Retinal pigment epithelial cell (primary cell): ENCODE results near the gene FAM149A.

ENCODE experiments used
- DNase-seq: peaks from one replicate; pipeline ENCODE4 v3.0.0-alpha.2; 2010; ENCODE audit warnings: low read depth
- H3K4me3 ChIP-seq: 2 replicates; pipeline ENCODE4 v1.5.1; 2011; ENCODE audit warnings: mild to moderate bottlenecking, low read length, control low read depth, moderate library complexity
- TF ChIP-seq, protein P1 (sequence below): conservative IDR thresholded peaks from 2 replicates; pipeline ENCODE4 v1.5.1; 2011; ENCODE audit warnings: low read depth, low read length, control low read depth, inconsistent platforms

The FAM149A gene

DNA sequence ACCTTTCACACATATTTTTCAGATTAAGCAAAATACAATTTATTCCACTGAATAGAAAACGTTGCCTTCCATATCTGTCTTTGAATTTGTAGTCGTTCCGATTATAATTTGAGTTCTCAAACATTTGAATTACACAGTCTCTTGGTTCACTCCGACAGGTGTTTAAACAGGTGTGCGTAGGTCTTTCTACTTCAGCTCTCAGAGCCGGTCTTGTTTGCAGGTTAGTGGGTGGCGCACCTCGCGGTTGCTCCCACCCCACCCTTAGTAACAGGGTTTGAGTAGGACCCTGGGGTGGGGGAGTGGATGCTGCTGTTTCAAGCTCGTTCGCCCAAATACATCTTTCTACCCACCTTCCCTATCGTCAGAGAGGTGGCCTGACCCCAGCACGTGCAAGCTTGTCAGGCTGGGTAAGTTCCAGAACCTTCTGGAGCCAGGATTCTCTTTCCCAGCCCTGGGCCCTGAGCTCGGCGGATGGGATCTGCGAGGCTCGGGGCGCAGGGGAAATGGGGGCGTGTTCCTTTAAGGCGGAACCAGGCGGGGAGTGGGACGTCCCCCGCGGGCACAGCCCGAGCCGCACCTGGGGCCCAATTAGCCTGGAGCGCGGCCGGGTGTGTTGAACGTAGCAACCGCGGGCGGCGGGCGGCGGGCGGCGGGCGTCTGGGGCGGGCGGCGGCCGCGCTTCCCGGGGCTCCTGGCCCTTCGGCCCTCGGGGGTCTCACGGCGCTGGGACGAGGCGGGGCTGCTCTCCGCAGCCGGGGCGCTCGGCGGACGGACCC is at the start of gene FAM149A:
TSS of gene FAM149A (plus strand) at position 591 of the 776 bp plus-strand sequence.
- TF ChIP-seq, protein P1, sequence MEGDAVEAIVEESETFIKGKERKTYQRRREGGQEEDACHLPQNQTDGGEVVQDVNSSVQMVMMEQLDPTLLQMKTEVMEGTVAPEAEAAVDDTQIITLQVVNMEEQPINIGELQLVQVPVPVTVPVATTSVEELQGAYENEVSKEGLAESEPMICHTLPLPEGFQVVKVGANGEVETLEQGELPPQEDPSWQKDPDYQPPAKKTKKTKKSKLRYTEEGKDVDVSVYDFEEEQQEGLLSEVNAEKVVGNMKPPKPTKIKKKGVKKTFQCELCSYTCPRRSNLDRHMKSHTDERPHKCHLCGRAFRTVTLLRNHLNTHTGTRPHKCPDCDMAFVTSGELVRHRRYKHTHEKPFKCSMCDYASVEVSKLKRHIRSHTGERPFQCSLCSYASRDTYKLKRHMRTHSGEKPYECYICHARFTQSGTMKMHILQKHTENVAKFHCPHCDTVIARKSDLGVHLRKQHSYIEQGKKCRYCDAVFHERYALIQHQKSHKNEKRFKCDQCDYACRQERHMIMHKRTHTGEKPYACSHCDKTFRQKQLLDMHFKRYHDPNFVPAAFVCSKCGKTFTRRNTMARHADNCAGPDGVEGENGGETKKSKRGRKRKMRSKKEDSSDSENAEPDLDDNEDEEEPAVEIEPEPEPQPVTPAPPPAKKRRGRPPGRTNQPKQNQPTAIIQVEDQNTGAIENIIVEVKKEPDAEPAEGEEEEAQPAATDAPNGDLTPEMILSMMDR, result no peak
- H3K4me3 ChIP-seq, result peak within 1 kb of the TSS; percentile 42
- DNase-seq, result no peak

DNA sequence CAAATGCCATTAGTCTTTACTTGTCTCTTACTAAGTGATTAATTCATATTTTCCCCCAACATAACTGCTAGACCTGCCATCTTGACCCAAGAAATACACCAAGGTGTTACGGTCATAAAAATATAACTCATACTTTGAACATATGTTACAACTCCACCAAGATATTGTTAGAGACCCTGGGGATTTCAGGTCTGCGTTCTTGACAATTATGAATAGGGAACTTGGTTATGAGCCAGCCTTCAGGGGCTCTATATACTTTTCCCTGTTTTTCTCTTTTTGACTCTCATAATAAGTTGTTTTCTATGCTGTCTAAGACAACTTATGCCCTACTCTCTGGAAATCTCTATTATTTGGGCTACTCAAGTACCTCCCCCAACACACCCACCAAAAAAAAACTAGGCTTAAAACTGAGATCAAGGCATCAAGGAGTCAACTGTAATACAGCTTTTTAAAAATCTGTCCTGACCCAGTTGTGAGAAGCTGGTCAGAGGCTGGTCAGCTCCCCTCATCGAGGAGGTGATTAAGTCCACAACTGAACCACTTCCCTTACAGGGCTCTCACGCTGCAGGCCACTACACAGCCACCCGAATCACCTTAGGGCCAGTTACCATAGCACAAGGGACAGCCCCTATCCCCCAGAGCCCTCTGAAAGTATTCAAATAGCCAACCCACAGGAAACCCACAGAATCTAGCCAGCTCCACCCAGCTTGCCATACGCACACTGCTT is 46.1 kb upstream of the FAM149A start:
- no peak overlapping the region for H3K4me3 ChIP-seq
- DNase-seq, result no peak
- TF ChIP-seq, protein P1, result no peak

DNA sequence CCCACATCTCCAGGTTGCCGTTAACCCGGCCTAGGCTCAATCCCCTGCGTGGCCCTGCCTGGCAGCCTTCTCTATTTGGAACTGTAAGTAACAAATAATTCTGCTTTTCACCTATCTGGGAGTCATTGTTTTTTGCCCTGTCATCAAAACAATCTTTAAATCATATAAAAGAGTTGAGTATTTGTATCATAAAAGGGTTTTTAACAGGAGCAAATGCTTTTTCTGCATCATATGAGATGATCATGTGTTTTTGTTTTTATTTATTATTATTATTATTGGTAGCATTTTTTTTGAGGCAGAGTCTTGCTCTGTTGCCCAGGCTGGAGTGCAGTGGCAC is 45.6 kb upstream of the FAM149A start:
- H3K4me3 ChIP-seq, result no peak overlapping the region
- TF ChIP-seq, protein P1, result no peak
- no peak for DNase-seq

DNA sequence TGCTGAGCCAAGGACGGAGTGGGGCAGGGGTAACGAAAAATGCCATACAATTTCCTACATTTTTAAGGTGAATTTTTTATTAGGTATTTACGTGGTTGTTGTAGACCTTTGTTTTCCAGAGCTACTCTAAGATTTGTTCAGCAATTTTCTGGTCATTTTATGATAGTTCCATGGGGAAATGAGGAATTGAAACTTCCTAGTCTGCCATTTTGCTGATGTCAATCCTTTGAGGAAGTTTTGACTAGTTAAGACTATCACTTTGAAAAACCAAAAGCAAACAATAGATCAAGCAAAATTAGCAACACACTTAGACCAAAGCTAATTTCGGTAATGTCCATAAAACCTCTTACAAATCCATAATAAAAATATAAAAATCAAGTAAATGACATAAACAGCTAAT is 42.6 kb upstream of the FAM149A start:
- no peak for DNase-seq
- TF ChIP-seq, protein P1, result no peak
- H3K4me3 ChIP-seq, result no peak overlapping the region

DNA sequence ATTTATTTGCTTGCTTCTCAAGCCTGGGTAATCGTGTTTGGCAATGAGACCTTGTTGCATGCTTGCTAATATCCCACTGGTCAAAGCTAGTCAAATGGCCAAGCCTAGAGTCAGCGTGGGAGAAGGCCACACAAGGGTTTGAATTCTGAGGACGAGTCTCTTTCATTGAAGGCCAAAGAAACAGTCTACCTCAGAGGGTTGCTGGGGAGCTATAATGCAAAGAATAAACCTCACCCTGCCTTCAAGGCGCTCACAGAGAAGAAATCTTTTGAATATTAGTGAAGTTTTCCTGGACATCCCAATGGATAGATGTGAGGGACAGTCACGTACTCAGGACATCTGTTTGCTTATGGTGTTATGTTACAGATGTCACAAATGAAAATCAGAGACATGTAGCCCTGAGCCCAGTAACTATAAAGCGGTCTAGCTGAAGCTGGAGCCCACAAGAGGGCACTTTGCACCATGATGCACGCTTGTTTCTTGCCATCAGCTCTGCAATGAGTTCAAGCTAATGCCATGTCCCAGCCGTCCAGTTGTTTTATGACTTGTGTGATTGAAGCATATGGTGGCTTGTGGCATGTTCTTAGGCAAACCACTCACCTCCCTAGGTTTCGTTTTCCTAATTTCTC is 36.6 kb upstream of the FAM149A start:
- no peak overlapping the region for H3K4me3 ChIP-seq
- no peak for DNase-seq
- TF ChIP-seq, protein P1, result peak; percentile 49

DNA sequence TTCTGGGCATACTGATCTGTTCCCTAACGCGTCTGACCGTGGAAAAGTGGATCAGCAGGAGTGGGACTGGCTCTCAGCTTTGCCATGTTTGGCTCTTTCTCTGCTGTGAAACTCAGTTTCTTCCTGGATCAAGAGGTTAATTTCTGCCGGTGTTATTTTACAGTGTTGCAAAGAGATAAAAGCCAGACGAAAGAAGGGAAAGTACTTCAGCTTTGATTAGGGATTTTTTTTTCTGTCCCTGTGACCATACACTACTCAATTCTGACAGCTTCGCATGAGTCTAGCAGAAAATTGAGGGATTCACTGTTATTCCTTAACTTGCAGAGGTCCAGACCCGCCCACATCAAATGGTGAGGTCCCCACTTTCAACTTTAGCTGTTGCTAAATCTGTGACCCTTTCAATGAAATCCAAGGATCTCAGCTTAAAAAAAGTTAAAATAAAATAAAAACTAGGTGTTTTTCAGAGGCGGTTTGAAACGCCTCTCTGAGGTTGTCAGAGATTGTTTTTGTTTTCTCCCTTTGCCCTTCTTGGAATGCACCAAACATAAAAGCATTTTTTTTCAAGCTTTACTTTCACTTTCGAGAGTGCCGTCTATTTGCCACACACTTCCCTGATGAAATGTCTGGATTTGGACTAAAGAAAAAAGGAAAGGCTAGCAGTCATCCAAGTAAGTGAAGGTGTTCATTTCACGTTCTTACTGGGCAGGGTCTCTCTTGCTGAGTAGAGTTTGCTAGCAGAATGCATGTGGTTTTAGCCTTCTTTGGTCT is 35.7 kb upstream of the FAM149A start, which contains the start of gene TLR3:
TSS of gene TLR3 (plus strand) at position 576 of the 768 bp plus-strand sequence. CDS start 7,464 bp downstream, outside the sequence.
- TF ChIP-seq, protein P1, result no peak
- peak within 1 kb of the TSS; percentile 58 for H3K4me3 ChIP-seq
- DNase-seq, result no peak
